Gastroesophageal sphincter (tissue), 3 donors: ENCODE data around the gene JPT2.

Source experiments
- EP300 ChIP-seq: sonication (generic); formaldehyde crosslinking; IDR thresholded peaks from one replicate; pipeline ENCODE4 v1.6.1; 2017; ENCODE audit warnings: antibody characterized with exemption, mild to moderate bottlenecking
- POLR2A ChIP-seq, 2 donors: fragments of 450-650 bp; IDR thresholded peaks; one replicate each; pipeline ENCODE4 v1.6.1; 2017; ENCODE audit warnings: antibody characterized with exemption in 2 of 2, mild to moderate bottlenecking in 2 of 2, moderate library complexity in 1 of 2
- POLR2AphosphoS5 ChIP-seq: sonication (generic); formaldehyde crosslinking; IDR thresholded peaks from one replicate; pipeline ENCODE4 v1.6.1; 2017; ENCODE audit warnings: antibody characterized with exemption
- TF ChIP-seq, protein P1 (sequence below), 4 experiments: fragments of 200-600 bp in 2 of 4; fragments of 450-650 bp in 2 of 4; sonication (generic) in 1 of 4; IDR thresholded peaks; one replicate each; pipeline ENCODE4 v1.5.1; 2017 to 2019; ENCODE audit warnings: antibody characterized with exemption in 4 of 4, mild to moderate bottlenecking in 2 of 4, moderate library complexity in 2 of 4

DNA sequence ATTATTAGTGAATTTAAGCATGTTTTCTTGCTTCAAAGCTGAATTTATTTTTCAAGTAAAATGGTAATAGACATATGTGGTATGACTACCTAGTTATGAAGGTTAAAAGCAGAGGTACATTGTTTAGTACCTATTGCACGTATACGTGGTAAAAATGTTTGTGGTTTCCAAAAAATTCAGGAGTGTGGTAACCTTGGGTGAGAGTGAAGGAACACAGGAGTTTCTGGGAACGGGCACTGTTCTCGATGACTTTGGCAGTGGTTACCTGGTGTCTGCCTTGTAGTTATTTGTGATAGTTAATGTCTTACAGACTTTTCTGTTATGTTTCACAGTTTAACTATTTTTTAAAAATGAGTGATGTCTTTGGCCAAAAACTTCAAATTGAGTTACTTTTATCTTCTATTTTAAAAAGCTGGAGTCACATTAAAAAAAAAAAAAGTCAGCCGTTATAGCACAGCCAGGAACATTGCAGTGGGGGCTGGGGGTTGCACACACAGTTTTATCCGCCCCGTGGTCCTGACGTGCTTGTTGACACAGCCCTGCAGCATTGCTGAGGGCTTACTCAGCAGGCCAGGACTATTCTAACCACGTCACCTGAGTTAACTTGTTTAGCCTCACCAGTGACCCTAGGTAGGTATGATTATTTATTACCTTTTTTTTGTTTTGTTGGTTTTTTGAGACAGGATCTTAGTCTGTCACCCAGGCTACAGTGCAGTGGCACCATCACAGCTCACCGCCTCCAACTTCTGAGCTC lies 10.9 kb downstream of the JPT2 start:
- TF ChIP-seq, protein P1, sequence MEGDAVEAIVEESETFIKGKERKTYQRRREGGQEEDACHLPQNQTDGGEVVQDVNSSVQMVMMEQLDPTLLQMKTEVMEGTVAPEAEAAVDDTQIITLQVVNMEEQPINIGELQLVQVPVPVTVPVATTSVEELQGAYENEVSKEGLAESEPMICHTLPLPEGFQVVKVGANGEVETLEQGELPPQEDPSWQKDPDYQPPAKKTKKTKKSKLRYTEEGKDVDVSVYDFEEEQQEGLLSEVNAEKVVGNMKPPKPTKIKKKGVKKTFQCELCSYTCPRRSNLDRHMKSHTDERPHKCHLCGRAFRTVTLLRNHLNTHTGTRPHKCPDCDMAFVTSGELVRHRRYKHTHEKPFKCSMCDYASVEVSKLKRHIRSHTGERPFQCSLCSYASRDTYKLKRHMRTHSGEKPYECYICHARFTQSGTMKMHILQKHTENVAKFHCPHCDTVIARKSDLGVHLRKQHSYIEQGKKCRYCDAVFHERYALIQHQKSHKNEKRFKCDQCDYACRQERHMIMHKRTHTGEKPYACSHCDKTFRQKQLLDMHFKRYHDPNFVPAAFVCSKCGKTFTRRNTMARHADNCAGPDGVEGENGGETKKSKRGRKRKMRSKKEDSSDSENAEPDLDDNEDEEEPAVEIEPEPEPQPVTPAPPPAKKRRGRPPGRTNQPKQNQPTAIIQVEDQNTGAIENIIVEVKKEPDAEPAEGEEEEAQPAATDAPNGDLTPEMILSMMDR (IDR thresholded peaks at IDR 0.05), result no peak
- TF ChIP-seq POLR2A (IDR thresholded peaks at IDR 0.05) (no peak), POLR2AphosphoS5 (no peak), EP300 (no peak)
